ENCODE measurements around the gene MYBL2. TPM values are rescaled to one million over a fixed set of nuclear protein-coding genes. Genes with fewer than 3 reads are reported as not detected.

The MYBL2 gene
- total and polyA plus RNA-seq, 2 donors (not counting 3 experiments of a cell fraction or from before 2014, with no cell fraction given) = 35.7 to 105 TPM

GRCh38 chr20:43642548-43642947 is 24.4 kb upstream of the MYBL2 start:
- no TSS peak for BruUV-seq (replicated peaks)
- TF ChIP-seq JUN (IDR thresholded peaks at IDR 0.05; ENCODE audit: borderline replicate concordance, insufficient read depth, insufficient read length, low read depth) (no peak), MAX (IDR thresholded peaks at IDR 0.05; ENCODE audit: insufficient read depth, insufficient read length) (no peak)
- dilution Hi-C loops (cut with MboI; ENCODE audit: extremely low pct_ligation_motif_present, low sequenced_read_pairs) (no loop called here), intact Hi-C loops (cut with micrococcal nuclease) (no loop called here)
- Histone ChIP-seq H3K4me3 (replicated peaks in 1 of 3; ENCODE audit: insufficient read depth in 1 of 3, low read depth in 1 of 3, low read length in 3 of 3) (no peak overlapping the region), H3K27me3 (ENCODE audit: control insufficient read depth in 2 of 2, insufficient read depth in 2 of 2, low read length in 2 of 2) (no peaks in the 10 kb centered on the region), H3K9me1 (replicated peaks; ENCODE audit: control insufficient read depth, extremely low read depth, insufficient read depth, low read length) (no peaks in the 10 kb centered on the region), H3K9me3 (replicated peaks; ENCODE audit: control insufficient read depth, insufficient read depth, low read length) (no peaks in the 10 kb centered on the region), H3K9ac (replicated peaks; ENCODE audit: extremely low read depth, insufficient read depth, low read length) (no peak overlapping the region), H4K20me1 (replicated peaks; ENCODE audit: control insufficient read depth, extremely low read depth, insufficient read depth, low read length) (no peaks in the 10 kb centered on the region), H3K36me3 (ENCODE audit: control insufficient read depth in 2 of 2, extremely low read depth in 1 of 2, insufficient read depth in 2 of 2, low read length in 2 of 2) (peaks cover 4 to 6% of the 10 kb centered on the region in 2 experiments), H3K4me2 (ENCODE audit: insufficient read depth, low read length) (no peak overlapping the region), H3K27ac (ENCODE audit: insufficient read depth, low read depth, low read length) (no peak overlapping the region), H3K4me1 (ENCODE audit: control insufficient read depth, extremely low read depth, insufficient read depth, low read length) (no peaks in the 10 kb centered on the region), H2AFZ (ENCODE audit: low read depth, low read length) (no peak overlapping the region), H3K79me2 (ENCODE audit: control insufficient read depth, insufficient read depth, low read length) (no peaks in the 10 kb centered on the region)
- DNase-seq (ENCODE audit: low read depth, low spot score) (no peak), FAIRE-seq (no peak)
- ChIA-PET POLR2A (no interaction called here), CTCF (no interaction called here)

- Histone ChIP-seq H3K9me1 (replicated peaks; ENCODE audit: control insufficient read depth, extremely low read depth, insufficient read depth, low read length) (no peaks in the 10 kb centered on the region), H3K79me2 (ENCODE audit: control insufficient read depth, insufficient read depth, low read length) (no peaks in the 10 kb centered on the region), H3K4me3 (replicated peaks in 1 of 3; ENCODE audit: insufficient read depth in 1 of 3, low read depth in 1 of 3, low read length in 3 of 3) (no peak overlapping the region), H3K27me3 (ENCODE audit: control insufficient read depth in 2 of 2, insufficient read depth in 2 of 2, low read length in 2 of 2) (no peaks in the 10 kb centered on the region), H3K27ac (ENCODE audit: insufficient read depth, low read depth, low read length) (no peak overlapping the region), H2AFZ (ENCODE audit: low read depth, low read length) (no peak overlapping the region), H3K4me1 (ENCODE audit: control insufficient read depth, extremely low read depth, insufficient read depth, low read length) (no peaks in the 10 kb centered on the region), H3K4me2 (ENCODE audit: insufficient read depth, low read length) (no peak overlapping the region), H3K36me3 (ENCODE audit: control insufficient read depth in 2 of 2, extremely low read depth in 1 of 2, insufficient read depth in 2 of 2, low read length in 2 of 2) (peaks cover 0 to 4% of the 10 kb centered on the region in 2 experiments), H3K9ac (replicated peaks; ENCODE audit: extremely low read depth, insufficient read depth, low read length) (no peak overlapping the region), H3K9me3 (replicated peaks; ENCODE audit: control insufficient read depth, insufficient read depth, low read length) (no peaks in the 10 kb centered on the region), H4K20me1 (replicated peaks; ENCODE audit: control insufficient read depth, extremely low read depth, insufficient read depth, low read length) (no peaks in the 10 kb centered on the region)
- dilution Hi-C loops (cut with MboI; ENCODE audit: extremely low pct_ligation_motif_present, low sequenced_read_pairs) (no loop called here), intact Hi-C loops (cut with micrococcal nuclease) (no loop called here)
- ChIA-PET CTCF (interaction anchor here (0.6 to 1.0 kb wide), 2 partner anchors 11 to 249 kb away, joined by 3 read pairs; no protein-coding TSS in a partner anchor), POLR2A (no interaction called here)
- DNase-seq (ENCODE audit: low read depth, low spot score) = no peak
- no TSS peak for BruUV-seq (replicated peaks)
- TF ChIP-seq MAX (IDR thresholded peaks at IDR 0.05; ENCODE audit: insufficient read depth, insufficient read length) = no peak
- no peak for TF ChIP-seq POLR2A (IDR thresholded peaks at IDR 0.05; ENCODE audit: low read depth, low read length)
- TF ChIP-seq EZH2 (IDR thresholded peaks at IDR 0.05; ENCODE audit: borderline replicate concordance, low read depth, low read length, severe bottlenecking) = no peak
- no peak for TF ChIP-seq GATA2 (IDR thresholded peaks at IDR 0.05; ENCODE audit: insufficient read depth, insufficient read length, low read depth, low read length)
- TF ChIP-seq JUN (IDR thresholded peaks at IDR 0.05; ENCODE audit: borderline replicate concordance, insufficient read depth, insufficient read length, low read depth) = no peak
- no peak for TF ChIP-seq FOS (IDR thresholded peaks at IDR 0.05; ENCODE audit: borderline replicate concordance, insufficient read depth, low read length)
- no peak for TF ChIP-seq CTCF (IDR thresholded peaks at IDR 0.05; ENCODE audit: extremely low read depth in 1 of 2, insufficient read depth in 1 of 2, low read depth in 1 of 2, low read length in 2 of 2)
- TF ChIP-seq POLR2AphosphoS5 (IDR thresholded peaks at IDR 0.05; ENCODE audit: insufficient read depth, low read depth, low read length) = no peak
- no peak for TF ChIP-seq MYC (IDR thresholded peaks at IDR 0.05; ENCODE audit: low read depth, low read length)
- no peak for FAIRE-seq
Measured at GRCh38 chr20:43650997-43651525, 15.9 kb upstream of the MYBL2 start.
